DOHH2 (cell line): ENCODE measurements around the gene TMPRSS7.

Source experiments
- EZH2phosphoT487 ChIP-seq: fragments of 200-600 bp; sonication (generic); IDR thresholded peaks from 2 replicates; pipeline ENCODE4 v1.6.1; 2017; ENCODE audit warnings: borderline replicate concordance, mild to moderate bottlenecking, antibody characterized with exemption, low read length, moderate library complexity, mixed read lengths
- TF ChIP-seq, protein P1 (sequence below): fragments of 200-600 bp; sonication (generic); IDR thresholded peaks from one replicate; pipeline ENCODE4 v1.5.1; 2014; ENCODE audit warnings: antibody characterized with exemption, mild to moderate bottlenecking, low read depth, low read length; ENCODE audit not compliant: poor library complexity, severe bottlenecking

DNA sequence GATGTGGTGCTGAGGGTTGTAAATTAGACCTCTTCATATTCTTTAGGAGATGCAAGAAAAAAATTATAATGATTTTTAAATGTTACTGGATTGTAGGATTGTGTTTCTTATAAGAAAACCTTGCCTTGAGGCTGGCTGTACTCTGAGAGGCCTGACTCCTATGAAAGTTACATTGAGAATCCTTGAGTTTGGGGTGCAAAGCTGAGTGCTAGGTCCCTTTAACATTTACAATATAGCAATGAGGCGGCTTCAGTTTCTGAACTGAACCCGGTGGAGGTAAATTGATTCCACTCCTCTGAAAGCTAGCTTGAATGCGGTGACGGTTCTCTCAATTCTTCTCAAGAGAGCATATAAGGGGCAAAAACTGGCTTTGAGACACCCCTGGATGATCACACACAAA, at the start of gene TMPRSS7:
- TF ChIP-seq, protein P1, sequence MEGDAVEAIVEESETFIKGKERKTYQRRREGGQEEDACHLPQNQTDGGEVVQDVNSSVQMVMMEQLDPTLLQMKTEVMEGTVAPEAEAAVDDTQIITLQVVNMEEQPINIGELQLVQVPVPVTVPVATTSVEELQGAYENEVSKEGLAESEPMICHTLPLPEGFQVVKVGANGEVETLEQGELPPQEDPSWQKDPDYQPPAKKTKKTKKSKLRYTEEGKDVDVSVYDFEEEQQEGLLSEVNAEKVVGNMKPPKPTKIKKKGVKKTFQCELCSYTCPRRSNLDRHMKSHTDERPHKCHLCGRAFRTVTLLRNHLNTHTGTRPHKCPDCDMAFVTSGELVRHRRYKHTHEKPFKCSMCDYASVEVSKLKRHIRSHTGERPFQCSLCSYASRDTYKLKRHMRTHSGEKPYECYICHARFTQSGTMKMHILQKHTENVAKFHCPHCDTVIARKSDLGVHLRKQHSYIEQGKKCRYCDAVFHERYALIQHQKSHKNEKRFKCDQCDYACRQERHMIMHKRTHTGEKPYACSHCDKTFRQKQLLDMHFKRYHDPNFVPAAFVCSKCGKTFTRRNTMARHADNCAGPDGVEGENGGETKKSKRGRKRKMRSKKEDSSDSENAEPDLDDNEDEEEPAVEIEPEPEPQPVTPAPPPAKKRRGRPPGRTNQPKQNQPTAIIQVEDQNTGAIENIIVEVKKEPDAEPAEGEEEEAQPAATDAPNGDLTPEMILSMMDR, result no peak
- no peak for TF ChIP-seq EZH2phosphoT487
